Left renal cortex interstitium (tissue), 4 donors: ENCODE results near the gene MPZ. TPM values are rescaled to one million over a fixed set of nuclear protein-coding genes. Genes with fewer than 3 reads are reported as not detected.
"Not testable (repeated sequence)": the region's sequence is repeated elsewhere in the genome, so short reads cannot be mapped to it uniquely, and the experiment has no call there.

Experiments used
- DNase-seq, 4 donors: peaks; one replicate each; pipeline ENCODE4 v3.0.0-alpha.2; 2013; ENCODE audit warnings: low read depth in 4 of 4, low spot score in 2 of 4, missing footprints in 1 of 4
- polyA plus RNA-seq, 4 donors: library from polyadenylated mRNA; unstranded; fragments of 120-200 nt; gene quantifications; one replicate each; pipeline ENCODE4 v1.2.1, GENCODE V29; 2013; ENCODE audit not compliant: insufficient read length in 4 of 4

Gene MPZ
- polyA plus RNA-seq, 4 donors: 3.7 to 5.7 (median 4.8) TPM

DNA sequence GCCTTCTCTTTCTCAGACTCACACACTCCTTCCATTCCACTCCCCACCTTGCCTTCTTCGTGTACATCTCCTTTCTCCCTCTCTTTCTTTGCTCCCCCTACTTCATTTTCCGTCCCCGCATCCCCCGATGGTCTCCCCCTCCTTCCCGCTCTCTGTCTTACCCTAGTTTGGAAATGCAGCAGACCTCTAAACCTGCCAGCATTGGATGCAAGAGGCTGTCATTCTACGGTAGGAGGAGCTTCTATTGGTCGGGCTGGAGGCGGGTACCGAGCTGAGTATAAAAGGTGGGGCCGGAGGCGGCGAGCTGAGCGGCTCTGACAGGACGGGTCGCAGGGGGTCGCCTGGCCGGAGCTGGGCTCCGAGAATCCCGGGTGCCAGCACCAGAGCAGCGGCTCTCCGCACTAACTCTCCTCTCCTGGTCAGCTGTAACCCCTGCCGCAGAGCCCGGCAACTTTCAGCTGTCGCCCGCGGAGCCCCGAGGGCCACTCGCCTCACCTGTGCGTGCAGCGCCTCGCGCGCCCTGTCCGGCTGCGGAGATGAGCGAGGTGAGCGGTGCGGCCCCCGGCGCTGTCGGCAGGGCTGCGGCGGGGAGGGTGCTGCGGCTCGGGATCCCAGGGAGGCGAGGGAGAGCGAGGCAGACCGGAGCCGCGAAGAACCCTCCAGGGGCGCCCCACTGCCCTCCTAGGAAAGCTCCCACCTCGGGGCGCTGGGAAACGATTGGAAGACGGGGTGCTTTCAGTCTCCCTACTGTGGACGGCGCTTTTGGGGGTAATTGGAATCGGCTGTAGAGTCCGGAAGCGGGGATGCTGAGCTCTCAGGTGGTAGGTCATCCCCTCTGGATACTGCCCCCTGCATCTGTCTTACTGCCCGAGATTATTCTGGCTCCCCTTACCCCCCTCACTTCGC, 51.1 kb downstream of the MPZ start, which contains the start of gene PCP4L1:
Gene PCP4L1 (plus strand): TSS at position 307 of the 906 bp plus-strand sequence. CDS start 230 bp downstream, at position 537.
- peak in 3 of 4 donors; percentile 28 to 68 (median 58) for DNase-seq

DNA sequence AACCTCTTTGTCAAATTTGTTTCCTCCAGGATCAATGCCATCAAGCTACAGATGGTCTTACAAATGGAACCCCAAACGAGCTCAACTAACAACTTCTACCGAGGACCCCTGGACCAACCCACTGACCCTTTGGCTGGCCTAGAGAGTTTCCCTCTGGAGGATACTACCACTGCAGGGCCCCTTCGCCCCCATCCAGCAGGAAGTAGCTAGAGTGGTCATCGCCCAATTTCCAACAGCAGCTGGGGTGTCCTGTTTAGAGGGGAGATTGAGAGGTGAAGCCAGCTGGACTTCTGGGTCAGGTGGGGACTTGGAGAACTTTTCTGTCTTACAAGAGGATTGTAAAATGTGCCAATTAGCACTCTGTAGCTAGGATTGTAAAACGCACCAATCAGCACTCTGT, 52.7 kb downstream of the MPZ start:
- DNase-seq: not testable (repeated sequence)

DNA sequence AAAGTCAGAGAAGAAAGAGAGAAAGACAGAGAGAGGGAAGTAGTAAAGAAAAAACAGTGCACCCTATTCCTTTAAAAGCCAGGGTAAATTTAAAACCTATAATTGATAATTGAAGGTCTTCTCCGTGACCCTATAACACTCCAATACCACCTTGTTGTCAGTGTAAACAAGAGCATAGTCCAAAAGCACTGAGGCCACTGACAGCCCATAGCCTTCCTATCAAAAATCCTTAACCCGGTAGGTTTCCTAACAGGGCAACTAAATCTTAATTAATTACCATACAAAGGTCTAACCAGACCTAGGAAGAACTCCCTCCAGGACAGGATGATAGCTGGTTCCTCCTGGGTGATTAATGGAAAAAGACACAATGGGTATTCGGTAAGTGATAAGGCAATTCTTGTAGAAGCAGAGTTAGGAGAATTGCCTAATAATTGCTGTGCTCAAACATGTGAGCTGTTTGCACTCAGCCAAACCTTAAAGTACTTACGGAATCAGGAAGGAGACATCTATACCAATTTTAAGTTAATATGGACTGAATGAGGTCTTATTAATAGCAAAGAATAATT, 53.7 kb downstream of the MPZ start:
- not testable (repeated sequence) for DNase-seq

DNA sequence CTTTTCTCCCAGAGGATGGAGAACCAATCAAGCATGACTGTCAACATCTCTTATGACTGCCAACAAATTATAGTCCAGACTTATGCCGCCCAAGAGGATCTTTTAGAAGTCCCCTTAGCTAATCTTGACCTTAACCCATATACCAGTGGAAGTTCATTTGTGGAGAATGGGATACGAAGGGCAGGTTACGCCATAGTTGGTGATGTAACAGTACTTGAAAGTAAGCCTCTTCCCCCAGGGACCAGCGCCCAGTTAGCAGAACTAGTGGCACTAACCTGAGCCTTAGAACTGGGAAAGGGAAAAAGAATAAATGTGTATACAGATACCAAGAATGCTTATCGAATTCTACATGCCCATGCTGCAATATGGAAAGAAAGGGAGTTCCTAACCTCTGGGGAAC, 54.5 kb downstream of the MPZ start:
- not testable (repeated sequence) for DNase-seq

Other genes with a start within 250 kb of the MPZ start
- gene ARHGAP30, start 240.1 kb downstream of the MPZ start, polyA plus RNA-seq: 1 to 10 TPM; 1.8 to 2.6 (median 2.0) TPM
- 1 to 10 TPM; 2.1 to 4.8 (median 4.3) TPM for gene NECTIN4, start 220.4 kb downstream of the MPZ start, polyA plus RNA-seq
- 10 to 100 TPM; 14.9 to 21.5 (median 16.4) TPM for gene KLHDC9, start 211.6 kb downstream of the MPZ start, polyA plus RNA-seq
- 10 to 100 TPM; 71.1 to 85.7 (median 77.7) TPM for gene PFDN2, start 191.9 kb downstream of the MPZ start, polyA plus RNA-seq
- 10 to 100 TPM; 45.3 to 57.5 (median 51.8) TPM for gene NIT1, start 191.9 kb downstream of the MPZ start, polyA plus RNA-seq
- gene DEDD, start 177.3 kb downstream of the MPZ start, polyA plus RNA-seq: 10 to 100 TPM; 43.1 to 57.7 (median 48.1) TPM
- 100 to 1,000 TPM; 124 to 175 (median 145) TPM for gene UFC1, start 156.0 kb downstream of the MPZ start, polyA plus RNA-seq
- gene USP21, start 150.5 kb downstream of the MPZ start, polyA plus RNA-seq: 10 to 100 TPM; 45.6 to 61.0 (median 50.3) TPM
- gene PPOX, start 143.5 kb downstream of the MPZ start, polyA plus RNA-seq: 10 to 100 TPM; 34.6 to 62.0 (median 49.4) TPM
- 10 to 100 TPM; 36.7 to 49.3 (median 41.3) TPM for gene B4GALT3, start 132.5 kb downstream of the MPZ start, polyA plus RNA-seq
- 1 to 10 TPM in 2 of 4 donors, under 1 TPM in 2; 0.72 to 1.6 (median 1.1) TPM for gene ADAMTS4, start 110.9 kb downstream of the MPZ start, polyA plus RNA-seq
- 100 to 1,000 TPM; 178 to 218 (median 200) TPM for gene NDUFS2, start 107.6 kb downstream of the MPZ start, polyA plus RNA-seq
- 10 to 100 TPM in 3 of 4 donors, 1 to 10 TPM in 1; 10.0 to 16.1 (median 11.8) TPM for gene FCER1G, start 94.7 kb downstream of the MPZ start, polyA plus RNA-seq
- 100 to 1,000 TPM in 1 of 4 donors, under 1 TPM in 1, not detected in 2; 0.43 to 120 TPM for gene APOA2, start 86.3 kb downstream of the MPZ start, polyA plus RNA-seq
- 10 to 100 TPM; 12.7 to 16.9 (median 15.0) TPM for gene TOMM40L, start 83.9 kb downstream of the MPZ start, polyA plus RNA-seq
- 1 to 10 TPM; 1.9 to 4.4 (median 3.6) TPM for gene NR1I3, start 71.8 kb downstream of the MPZ start, polyA plus RNA-seq
- gene PCP4L1, start 51.2 kb downstream of the MPZ start, polyA plus RNA-seq: 1 to 10 TPM; 1.3 to 2.1 (median 1.4) TPM
- gene SDHC, start 4.4 kb upstream of the MPZ start, polyA plus RNA-seq: 100 to 1,000 TPM; 229 to 284 (median 257) TPM
- gene CFAP126, start 57.9 kb upstream of the MPZ start, polyA plus RNA-seq: 10 to 100 TPM; 10.3 to 14.0 (median 12.5) TPM
- 1 to 10 TPM; 4.9 to 8.8 (median 5.4) TPM for gene FCGR2A, start 195.5 kb upstream of the MPZ start, polyA plus RNA-seq
- under 1 TPM; 0.27 to 0.43 (median 0.37) TPM for gene HSPA6, start 214.6 kb upstream of the MPZ start, polyA plus RNA-seq
- gene FCGR3A, start 239.8 kb upstream of the MPZ start, polyA plus RNA-seq: 1 to 10 TPM; 1.6 to 2.2 (median 1.9) TPM